Gastroesophageal sphincter (tissue), 3 donors: ENCODE results near the gene HPCA.

Experiments
- EP300 ChIP-seq: sonication (generic); formaldehyde crosslinking; IDR thresholded peaks from one replicate; pipeline ENCODE4 v1.6.1; 2017; ENCODE audit warnings: antibody characterized with exemption, mild to moderate bottlenecking
- POLR2AphosphoS5 ChIP-seq: sonication (generic); formaldehyde crosslinking; IDR thresholded peaks from one replicate; pipeline ENCODE4 v1.6.1; 2017; ENCODE audit warnings: antibody characterized with exemption
- TF ChIP-seq, protein P1 (sequence below), 4 experiments: fragments of 200-600 bp in 2 of 4; fragments of 450-650 bp in 2 of 4; sonication (generic) in 1 of 4; IDR thresholded peaks; one replicate each; pipeline ENCODE4 v1.5.1; 2017 to 2019; ENCODE audit warnings: antibody characterized with exemption in 4 of 4, mild to moderate bottlenecking in 2 of 4, moderate library complexity in 2 of 4

DNA sequence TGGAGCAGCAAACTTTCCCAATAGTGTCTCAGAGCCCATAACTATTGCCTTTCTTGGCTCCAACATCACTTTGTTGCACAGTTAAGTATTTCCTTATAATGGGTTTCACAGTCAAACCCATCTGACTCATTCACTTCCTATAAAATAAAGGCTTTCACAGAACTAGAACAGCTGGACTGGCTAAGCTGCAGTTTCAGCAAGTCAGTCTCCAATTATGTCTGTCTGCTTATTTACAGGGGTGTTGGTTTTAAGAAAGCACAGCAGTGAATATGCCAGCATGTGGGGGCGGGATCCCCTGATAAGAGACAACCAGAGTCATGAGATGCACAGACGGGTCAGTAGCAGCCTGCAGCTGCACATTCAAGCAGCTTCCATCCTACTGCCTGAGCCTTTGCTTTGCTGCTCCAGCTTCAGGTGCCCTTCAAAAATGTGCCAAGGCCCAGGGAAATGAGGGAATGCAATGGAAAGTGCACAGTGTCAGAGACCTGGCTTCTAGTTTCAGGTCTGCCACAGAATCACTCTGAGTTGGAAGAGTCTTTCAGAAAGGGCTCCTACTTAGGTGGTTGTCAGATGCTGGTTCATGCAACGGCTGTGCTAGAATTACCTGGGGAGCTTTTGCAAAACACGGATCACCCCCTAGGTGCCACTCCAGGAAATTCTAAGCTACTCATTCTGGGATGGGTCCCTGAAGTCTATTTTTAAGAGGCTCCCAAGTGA lies 53.5 kb downstream of the HPCA start:
- TF ChIP-seq, protein P1, sequence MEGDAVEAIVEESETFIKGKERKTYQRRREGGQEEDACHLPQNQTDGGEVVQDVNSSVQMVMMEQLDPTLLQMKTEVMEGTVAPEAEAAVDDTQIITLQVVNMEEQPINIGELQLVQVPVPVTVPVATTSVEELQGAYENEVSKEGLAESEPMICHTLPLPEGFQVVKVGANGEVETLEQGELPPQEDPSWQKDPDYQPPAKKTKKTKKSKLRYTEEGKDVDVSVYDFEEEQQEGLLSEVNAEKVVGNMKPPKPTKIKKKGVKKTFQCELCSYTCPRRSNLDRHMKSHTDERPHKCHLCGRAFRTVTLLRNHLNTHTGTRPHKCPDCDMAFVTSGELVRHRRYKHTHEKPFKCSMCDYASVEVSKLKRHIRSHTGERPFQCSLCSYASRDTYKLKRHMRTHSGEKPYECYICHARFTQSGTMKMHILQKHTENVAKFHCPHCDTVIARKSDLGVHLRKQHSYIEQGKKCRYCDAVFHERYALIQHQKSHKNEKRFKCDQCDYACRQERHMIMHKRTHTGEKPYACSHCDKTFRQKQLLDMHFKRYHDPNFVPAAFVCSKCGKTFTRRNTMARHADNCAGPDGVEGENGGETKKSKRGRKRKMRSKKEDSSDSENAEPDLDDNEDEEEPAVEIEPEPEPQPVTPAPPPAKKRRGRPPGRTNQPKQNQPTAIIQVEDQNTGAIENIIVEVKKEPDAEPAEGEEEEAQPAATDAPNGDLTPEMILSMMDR (IDR thresholded peaks at IDR 0.05): no peak
- TF ChIP-seq POLR2AphosphoS5 (no peak), EP300 (no peak)
